Posterior cingulate gyrus (tissue), 11 donors: ENCODE measurements around the gene ARHGEF19.

ENCODE experiments used
- DNase-seq, 10 donors: peaks; one replicate each; pipeline versions ENCODE4 v3.0.0 to v3.0.0-alpha.2; 2020 to 2021; ENCODE audit warnings: mixed read lengths in 3 of 10
- intact Hi-C: fragments of 100-400 bp; cut with DNase I; formaldehyde crosslinking; loops from one replicate; pipeline ENCODE4 v1.15.1; 2023

Gene ARHGEF19

GRCh38 chr1:16245476-16246196, 33.2 kb upstream of the ARHGEF19 start:
- DNase-seq: peak in 1 of 10 donors; percentile 6
- intact Hi-C loops: loop anchor here (2.0 to 10.0 kb wide), 2 partner anchors 119 to 167 kb away; partner anchors contain the start of gene SZRD1

- DNase-seq: peak in 1 of 10 donors; percentile 41
- intact Hi-C loops: loop anchor here (2.0 to 10.0 kb wide), 3 partner anchors 57 to 166 kb away; partner anchors contain the start of gene SZRD1
Measured at GRCh38 chr1:16244650-16245285, 32.3 kb upstream of the ARHGEF19 start.

- intact Hi-C loops: loop anchor here (2.0 to 10.0 kb wide), 3 partner anchors 57 to 165 kb away; partner anchors contain the start of gene SZRD1
- DNase-seq: peak; percentile 40 to 93 (median 74)
Measured at GRCh38 chr1:16243936-16244649, 31.6 kb upstream of the ARHGEF19 start.

- intact Hi-C loops: loop anchor here (5.0 to 10.0 kb wide), 2 partner anchors 56 to 122 kb away; partner anchors contain the start of gene SZRD1
- no peak for DNase-seq
Measured at GRCh38 chr1:16243215-16243610, 30.8 kb upstream of the ARHGEF19 start.

- intact Hi-C loops: loop anchor here (5.0 to 10.0 kb wide), 2 partner anchors 55 to 122 kb away; partner anchors contain the start of gene SZRD1
- peak in 1 of 10 donors; percentile 78 for DNase-seq
Measured at GRCh38 chr1:16242556-16243214, 30.2 kb upstream of the ARHGEF19 start.

- DNase-seq: peak in 2 of 10 donors; percentile 64 to 73
- intact Hi-C loops: loop anchor here (5.0 to 10.0 kb wide), 2 partner anchors 54 to 124 kb away; partner anchors contain the start of gene SZRD1
Measured at GRCh38 chr1:16241221-16241708, 28.8 kb upstream of the ARHGEF19 start.

GRCh38 chr1:16239972-16240491, 27.6 kb upstream of the ARHGEF19 start:
- no peak for DNase-seq
- intact Hi-C loops: loop anchor here (5.0 to 10.0 kb wide), 2 partner anchors 53 to 125 kb away; partner anchors contain the start of gene SZRD1

- DNase-seq: peak in 1 of 10 donors; percentile 63
- intact Hi-C loops: no loop called here
Measured at GRCh38 chr1:16237343-16237830, 24.9 kb upstream of the ARHGEF19 start.

- intact Hi-C loops: no loop called here
- peak; percentile 86 to 99 (median 93) for DNase-seq
Measured at GRCh38 chr1:16236511-16237342, 24.3 kb upstream of the ARHGEF19 start, which contains the start of gene CPLANE2. TSS of gene CPLANE2 (minus strand) at chr1:16237183. CDS start at chr1:16236742, 441 bp downstream.

- intact Hi-C loops: no loop called here
- DNase-seq: peak in 2 of 10 donors; percentile 43 to 45
Measured at GRCh38 chr1:16235944-16236510, 23.6 kb upstream of the ARHGEF19 start.

- peak in 1 of 10 donors; percentile 7 for DNase-seq
- intact Hi-C loops: no loop called here
Measured at GRCh38 chr1:16235347-16235746, 22.9 kb upstream of the ARHGEF19 start.

- intact Hi-C loops: no loop called here
- DNase-seq: peak in 1 of 10 donors; percentile 59
Measured at GRCh38 chr1:16233431-16233830, 21.0 kb upstream of the ARHGEF19 start.

- peak in 1 of 10 donors; percentile 60 for DNase-seq
Measured at GRCh38 chr1:16232316-16232710, 19.9 kb upstream of the ARHGEF19 start.

GRCh38 chr1:16231331-16232315, 19.2 kb upstream of the ARHGEF19 start:
- DNase-seq: peak in 2 of 10 donors; percentile 86
- intact Hi-C loops: no loop called here

More at GRCh38 chr1:16232316-16232710, 19.9 kb upstream of the ARHGEF19 start:
- intact Hi-C loops: no loop called here

- intact Hi-C loops: no loop called here
- peak in 1 of 10 donors; percentile 65 for DNase-seq
Measured at GRCh38 chr1:16230744-16231143, 18.3 kb upstream of the ARHGEF19 start.

- DNase-seq: peak in 1 of 10 donors; percentile 74
- intact Hi-C loops: no loop called here
Measured at GRCh38 chr1:16229976-16230740, 17.7 kb upstream of the ARHGEF19 start.
